ENCODE measurements around the gene MYL10. TPM values are rescaled to one million over a fixed set of nuclear protein-coding genes. Genes with fewer than 3 reads are reported as not detected.

The MYL10 gene
- total RNA-seq: 0.23 and 0.60 TPM in 2 replicates
- 1.2 and 2.1 TPM in 2 replicates for polyA plus RNA-seq

DNA sequence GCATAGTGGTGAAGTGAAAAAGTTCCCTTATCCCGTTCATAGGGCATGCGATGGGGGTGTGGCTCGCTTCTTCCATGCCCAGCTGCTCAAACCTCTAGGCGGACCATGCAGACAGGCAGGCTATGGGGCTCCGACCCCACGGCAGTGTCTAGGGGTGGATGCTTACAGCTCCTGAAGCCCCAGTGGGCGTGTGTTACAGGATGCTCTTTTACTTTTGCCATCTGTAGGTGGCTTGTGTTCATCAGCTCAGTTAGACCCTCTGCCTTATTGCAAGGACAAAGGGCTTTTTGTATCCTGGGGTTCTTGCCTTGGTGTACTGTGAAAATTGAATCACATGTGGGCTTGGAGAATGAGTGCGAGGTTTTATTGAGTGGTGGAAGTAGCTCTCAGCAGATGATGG lies at the start of gene MYL10:
Gene MYL10, minus strand, starts transcription at position 126 of the 400 bp plus-strand sequence. CDS start 178 bp downstream, outside the sequence.
- TF ChIP-seq EZH2 (IDR thresholded peaks at IDR 0.05; ENCODE audit: borderline replicate concordance) (no peak), EZH2phosphoT487 (IDR thresholded peaks at IDR 0.05; ENCODE audit: low read depth, severe bottlenecking, unreplicated experiment) (no peak)
- TF ChIP-seq, protein P1, sequence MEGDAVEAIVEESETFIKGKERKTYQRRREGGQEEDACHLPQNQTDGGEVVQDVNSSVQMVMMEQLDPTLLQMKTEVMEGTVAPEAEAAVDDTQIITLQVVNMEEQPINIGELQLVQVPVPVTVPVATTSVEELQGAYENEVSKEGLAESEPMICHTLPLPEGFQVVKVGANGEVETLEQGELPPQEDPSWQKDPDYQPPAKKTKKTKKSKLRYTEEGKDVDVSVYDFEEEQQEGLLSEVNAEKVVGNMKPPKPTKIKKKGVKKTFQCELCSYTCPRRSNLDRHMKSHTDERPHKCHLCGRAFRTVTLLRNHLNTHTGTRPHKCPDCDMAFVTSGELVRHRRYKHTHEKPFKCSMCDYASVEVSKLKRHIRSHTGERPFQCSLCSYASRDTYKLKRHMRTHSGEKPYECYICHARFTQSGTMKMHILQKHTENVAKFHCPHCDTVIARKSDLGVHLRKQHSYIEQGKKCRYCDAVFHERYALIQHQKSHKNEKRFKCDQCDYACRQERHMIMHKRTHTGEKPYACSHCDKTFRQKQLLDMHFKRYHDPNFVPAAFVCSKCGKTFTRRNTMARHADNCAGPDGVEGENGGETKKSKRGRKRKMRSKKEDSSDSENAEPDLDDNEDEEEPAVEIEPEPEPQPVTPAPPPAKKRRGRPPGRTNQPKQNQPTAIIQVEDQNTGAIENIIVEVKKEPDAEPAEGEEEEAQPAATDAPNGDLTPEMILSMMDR (IDR thresholded peaks at IDR 0.05; ENCODE audit: poor library complexity): no peak
- peaks cover 23% of the 10 kb centered on the region for H3K4me1 ChIP-seq (ENCODE audit: insufficient read depth)
- no peaks in the 10 kb centered on the region for H3K27me3 ChIP-seq
- 90% methylated on average over 8 of the region's 8 CpGs for WGBS (ENCODE audit: low lambda C conversion rate, missing lambda C conversion rate)
- no peak within 1 kb of the TSS for H3K4me3 ChIP-seq
- no peaks in the 10 kb centered on the region for H3K36me3 ChIP-seq (replicated peaks; ENCODE audit: insufficient read depth, low read depth)
- DNase-seq (ENCODE audit: low spot score): no peak
- no peaks in the 10 kb centered on the region for H3K9me2 ChIP-seq (replicated peaks; ENCODE audit: insufficient read depth)
- H3K27ac ChIP-seq: peak within 1 kb of the TSS; percentile 70
- no peak within 1 kb of the TSS for H3K4me2 ChIP-seq
- H3K79me2 ChIP-seq: no peaks in the 10 kb centered on the region
- no peaks in the 10 kb centered on the region for H4K20me1 ChIP-seq (ENCODE audit: insufficient read depth, poor library complexity, severe bottlenecking)
- H3K9me3 ChIP-seq (ENCODE audit: low read depth): no peaks in the 10 kb centered on the region
- H2AFZ ChIP-seq: no peak within 1 kb of the TSS

DNA sequence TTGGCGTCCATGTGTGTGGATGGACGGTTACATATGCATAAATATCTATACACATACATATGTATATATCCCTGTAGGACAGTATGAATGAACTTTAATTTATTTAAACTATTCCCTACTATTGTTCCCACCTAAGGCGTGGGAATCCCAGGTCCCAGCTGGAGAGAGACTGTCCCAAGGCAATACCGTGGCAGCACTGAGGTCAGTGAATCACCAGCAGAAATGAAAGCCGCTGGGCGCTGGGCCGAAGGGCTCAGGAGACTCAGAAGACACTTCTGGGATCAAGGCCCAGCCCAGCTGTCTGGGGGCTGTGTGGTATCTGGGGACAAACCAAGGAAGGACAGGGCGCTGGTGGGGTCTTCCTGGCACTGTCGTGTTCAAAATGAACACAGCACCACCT lies 49.6 kb upstream of the MYL10 start:
- no peaks in the 10 kb centered on the region for H3K9me2 ChIP-seq (replicated peaks; ENCODE audit: insufficient read depth)
- 84% methylated on average over 9 of the region's 9 CpGs for WGBS (ENCODE audit: low lambda C conversion rate, missing lambda C conversion rate)
- H3K4me2 ChIP-seq: no peak overlapping the region

DNA sequence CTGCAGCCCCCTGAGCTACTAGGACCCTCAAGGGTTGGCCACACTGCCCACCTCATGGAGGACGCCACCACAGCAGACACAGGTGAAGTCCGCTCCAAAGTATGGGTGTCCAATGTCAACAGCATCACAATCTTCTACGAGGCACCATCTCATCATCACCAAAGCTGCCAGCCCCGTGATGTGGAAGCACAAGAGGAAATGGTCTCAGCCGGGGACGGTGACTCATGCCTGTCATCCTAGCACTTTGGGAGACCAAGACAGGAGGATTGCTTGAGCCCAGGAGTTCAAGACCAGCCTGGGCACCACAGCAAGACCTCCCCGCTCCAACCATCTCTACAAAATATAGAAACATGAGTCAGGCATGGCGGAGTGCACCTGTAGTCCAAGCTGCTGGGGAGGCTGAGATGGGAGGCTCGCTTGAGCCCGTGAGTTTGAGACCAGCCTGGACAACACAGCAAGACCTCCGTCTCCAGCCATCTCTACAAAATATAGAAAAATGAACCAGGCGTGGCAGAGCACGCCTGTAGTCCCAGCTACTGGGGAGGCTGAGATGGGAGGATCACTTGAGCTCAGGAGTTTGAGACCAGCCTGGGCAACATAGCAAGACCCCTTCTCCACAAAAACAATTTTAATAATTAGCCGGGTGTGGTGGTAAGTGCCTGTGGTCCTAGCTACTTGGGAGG lies 48.8 kb upstream of the MYL10 start:
- Histone ChIP-seq H3K36me3 (replicated peaks; ENCODE audit: insufficient read depth, low read depth) (no peaks in the 10 kb centered on the region), H3K27ac (no peak overlapping the region)

More for the DNA sequence above, 49.6 kb upstream of the MYL10 start:
- Histone ChIP-seq H3K4me1 (ENCODE audit: insufficient read depth) (peaks cover 7% of the 10 kb centered on the region), H3K4me3 (no peak overlapping the region), H2AFZ (no peak overlapping the region), H3K36me3 (replicated peaks; ENCODE audit: insufficient read depth, low read depth) (no peaks in the 10 kb centered on the region), H3K79me2 (no peaks in the 10 kb centered on the region), H3K9me3 (ENCODE audit: low read depth) (no peaks in the 10 kb centered on the region), H3K27ac (no peak overlapping the region), H3K27me3 (no peaks in the 10 kb centered on the region), H4K20me1 (ENCODE audit: insufficient read depth, poor library complexity, severe bottlenecking) (no peaks in the 10 kb centered on the region)
- no peak for TF ChIP-seq EZH2 (IDR thresholded peaks at IDR 0.05; ENCODE audit: borderline replicate concordance)
- TF ChIP-seq EZH2phosphoT487 (IDR thresholded peaks at IDR 0.05; ENCODE audit: low read depth, severe bottlenecking, unreplicated experiment): no peak
- TF ChIP-seq, protein P1 (IDR thresholded peaks at IDR 0.05; ENCODE audit: poor library complexity): no peak
- DNase-seq (ENCODE audit: low spot score): no peak

More for the DNA sequence above, 48.8 kb upstream of the MYL10 start:
- H3K4me1 ChIP-seq (ENCODE audit: insufficient read depth): peaks cover 7% of the 10 kb centered on the region
- H4K20me1 ChIP-seq (ENCODE audit: insufficient read depth, poor library complexity, severe bottlenecking): no peaks in the 10 kb centered on the region
- WGBS (ENCODE audit: low lambda C conversion rate, missing lambda C conversion rate): 94% methylated on average over 14 of the region's 14 CpGs
- H3K79me2 ChIP-seq: no peaks in the 10 kb centered on the region
- DNase-seq (ENCODE audit: low spot score): no peak
- TF ChIP-seq, protein P1 (IDR thresholded peaks at IDR 0.05; ENCODE audit: poor library complexity): no peak
- TF ChIP-seq EZH2 (IDR thresholded peaks at IDR 0.05; ENCODE audit: borderline replicate concordance) (no peak), EZH2phosphoT487 (IDR thresholded peaks at IDR 0.05; ENCODE audit: low read depth, severe bottlenecking, unreplicated experiment) (no peak)
- H2AFZ ChIP-seq: no peak overlapping the region
- H3K27me3 ChIP-seq: no peaks in the 10 kb centered on the region
- H3K9me2 ChIP-seq (replicated peaks; ENCODE audit: insufficient read depth): no peaks in the 10 kb centered on the region
- H3K4me2 ChIP-seq: no peak overlapping the region
- no peak overlapping the region for H3K4me3 ChIP-seq
- no peaks in the 10 kb centered on the region for H3K9me3 ChIP-seq (ENCODE audit: low read depth)
